SHP77 treated with DMSO at 0.1 percent for 48 hours (cell line): Measurements from ENCODE around the gene ZNF547.
"Not testable (repeated sequence)": the region's sequence is repeated elsewhere in the genome, so short reads cannot be mapped to it uniquely, and the experiment has no call there.

Experiments used
- DNase-seq: peaks from one replicate; lab custom pipeline; 2025; lab: John Stamatoyannopoulos, UW

Gene ZNF547

DNA sequence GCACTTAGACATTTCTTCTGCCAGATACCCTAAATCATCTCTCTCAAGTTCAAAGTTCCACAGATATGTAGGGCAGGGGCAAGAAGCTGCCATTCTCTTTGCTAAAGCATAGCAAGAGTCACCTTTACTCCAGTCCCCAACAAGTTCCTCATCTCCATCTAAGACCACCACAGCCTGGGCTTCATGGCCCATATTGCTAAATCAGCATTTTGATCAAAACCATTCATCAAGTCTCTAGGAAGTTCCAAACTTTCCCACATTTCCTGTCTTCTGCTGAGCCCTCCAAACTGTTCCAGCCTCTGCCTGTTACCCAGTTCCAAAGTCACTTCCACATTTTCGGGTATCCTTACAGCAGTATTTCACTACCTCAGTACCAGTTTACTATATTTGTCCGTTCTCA lies 11.3 kb downstream of the ZNF547 start:
- not testable (repeated sequence) for DNase-seq

DNA sequence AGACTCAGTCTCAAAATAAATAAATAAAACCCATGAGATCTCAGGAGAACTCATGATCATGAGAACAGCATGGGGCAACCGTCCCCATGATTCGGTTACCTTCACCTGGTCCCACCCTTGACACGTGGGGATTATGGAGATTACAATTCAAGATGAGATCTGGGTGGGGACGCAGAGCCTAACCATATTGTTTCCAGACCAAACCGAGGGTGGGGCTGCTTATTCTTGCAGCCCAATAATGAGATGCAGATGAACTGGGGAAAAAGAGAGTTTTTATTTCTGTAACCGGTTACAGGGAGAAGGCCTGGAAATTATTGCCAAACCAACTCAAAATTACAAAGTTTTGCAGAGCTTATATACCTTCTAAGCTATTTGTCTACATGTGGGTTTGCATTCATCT lies 12.8 kb downstream of the ZNF547 start:
- no peak for DNase-seq

DNA sequence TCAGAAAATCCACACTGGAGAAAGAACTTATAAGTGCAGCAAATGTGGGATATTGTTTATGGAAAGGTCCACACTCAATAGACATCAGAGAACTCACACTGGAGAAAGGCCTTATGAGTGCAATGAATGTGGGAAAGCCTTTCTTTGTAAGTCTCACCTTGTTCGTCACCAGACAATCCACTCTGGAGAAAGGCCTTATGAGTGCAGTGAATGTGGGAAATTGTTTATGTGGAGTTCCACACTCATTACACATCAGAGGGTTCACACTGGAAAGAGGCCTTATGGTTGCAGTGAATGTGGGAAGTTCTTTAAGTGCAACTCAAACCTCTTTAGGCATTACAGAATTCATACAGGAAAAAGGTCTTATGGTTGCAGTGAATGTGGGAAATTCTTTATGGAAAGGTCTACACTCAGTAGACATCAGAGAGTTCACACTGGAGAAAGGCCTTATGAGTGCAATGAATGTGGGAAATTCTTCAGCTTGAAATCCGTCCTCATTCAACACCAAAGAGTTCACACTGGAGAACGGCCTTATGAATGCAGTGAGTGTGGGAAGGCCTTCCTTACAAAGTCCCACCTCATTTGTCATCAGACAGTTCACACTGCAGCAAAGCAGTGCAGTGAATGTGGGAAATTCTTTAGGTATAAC lies 14.3 kb downstream of the ZNF547 start:
- DNase-seq, result no peak

DNA sequence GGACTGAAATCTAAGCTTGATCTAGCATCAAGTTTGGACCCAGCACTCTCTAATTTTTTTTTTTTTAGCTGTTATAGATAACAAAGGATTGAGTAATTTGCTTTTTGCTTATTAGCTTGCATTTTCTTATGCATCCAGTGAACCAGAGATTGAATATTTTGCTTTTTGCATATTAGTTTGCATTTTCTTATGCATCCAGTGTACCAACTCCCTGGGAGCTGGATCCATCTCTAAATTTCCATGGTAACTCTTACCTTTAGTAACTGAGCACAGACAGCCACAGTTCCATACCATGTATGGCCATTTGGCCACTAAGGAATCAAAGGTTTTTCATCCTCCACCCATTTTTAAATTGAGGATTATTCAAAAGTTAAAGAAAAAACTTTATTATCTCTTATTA lies 17.6 kb downstream of the ZNF547 start:
- no peak for DNase-seq

DNA sequence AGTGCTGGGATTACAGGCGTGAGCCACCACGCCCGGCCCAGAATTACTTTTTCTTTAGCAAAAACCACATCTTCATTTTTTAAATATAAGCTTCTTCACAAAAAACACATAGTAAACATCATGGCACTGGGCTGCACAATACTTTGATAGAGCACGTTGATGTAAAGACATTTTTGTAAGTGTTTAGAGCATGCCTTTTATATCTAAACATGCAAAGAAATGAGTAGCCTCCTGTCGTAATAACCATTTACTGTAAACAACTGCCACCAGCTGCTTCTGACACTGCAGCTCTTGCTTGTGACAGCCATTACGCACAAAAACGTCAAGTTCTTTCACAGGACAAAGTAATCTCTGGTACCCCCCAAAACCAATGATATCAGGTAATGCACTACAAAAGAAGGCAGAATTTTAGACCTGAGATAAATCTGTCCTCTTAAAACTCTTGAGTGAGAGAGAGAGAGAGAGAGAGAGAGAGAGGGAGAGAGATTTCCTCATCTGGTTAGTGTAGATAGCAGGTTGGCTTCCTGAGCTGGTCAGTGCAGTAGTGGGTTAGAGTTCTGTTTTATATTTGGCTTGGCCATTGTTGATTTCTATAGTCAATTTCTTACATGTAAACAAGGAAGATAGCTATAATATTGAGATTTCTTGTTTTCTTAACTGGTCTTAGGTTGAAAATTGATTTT lies 19.6 kb downstream of the ZNF547 start:
- no peak for DNase-seq

DNA sequence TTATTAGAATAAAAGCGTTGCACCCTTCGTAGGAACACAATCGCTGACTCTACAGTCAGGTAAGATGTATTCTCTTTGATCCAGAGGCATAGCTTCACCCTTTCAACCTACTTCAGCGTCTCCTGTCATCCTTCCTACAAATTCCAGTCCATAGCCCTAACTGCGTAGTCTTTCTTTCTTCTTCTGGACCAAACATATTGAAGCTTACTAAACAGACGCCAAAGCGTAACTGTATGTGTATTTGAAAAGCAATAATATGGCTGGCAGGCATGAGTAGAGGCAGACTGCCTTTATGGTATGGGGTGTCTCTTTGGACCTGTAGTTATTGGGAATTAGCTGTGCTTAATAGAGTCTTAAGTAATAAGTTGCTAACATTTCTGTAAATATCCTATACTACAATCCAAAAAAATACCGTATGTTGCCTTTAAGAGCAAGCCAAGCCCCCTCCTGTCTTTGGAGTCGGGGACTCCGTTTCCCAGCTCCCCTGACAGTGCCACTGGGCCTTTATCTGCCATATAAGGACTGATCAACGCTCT lies 25.9 kb downstream of the ZNF547 start:
- DNase-seq, result no peak

DNA sequence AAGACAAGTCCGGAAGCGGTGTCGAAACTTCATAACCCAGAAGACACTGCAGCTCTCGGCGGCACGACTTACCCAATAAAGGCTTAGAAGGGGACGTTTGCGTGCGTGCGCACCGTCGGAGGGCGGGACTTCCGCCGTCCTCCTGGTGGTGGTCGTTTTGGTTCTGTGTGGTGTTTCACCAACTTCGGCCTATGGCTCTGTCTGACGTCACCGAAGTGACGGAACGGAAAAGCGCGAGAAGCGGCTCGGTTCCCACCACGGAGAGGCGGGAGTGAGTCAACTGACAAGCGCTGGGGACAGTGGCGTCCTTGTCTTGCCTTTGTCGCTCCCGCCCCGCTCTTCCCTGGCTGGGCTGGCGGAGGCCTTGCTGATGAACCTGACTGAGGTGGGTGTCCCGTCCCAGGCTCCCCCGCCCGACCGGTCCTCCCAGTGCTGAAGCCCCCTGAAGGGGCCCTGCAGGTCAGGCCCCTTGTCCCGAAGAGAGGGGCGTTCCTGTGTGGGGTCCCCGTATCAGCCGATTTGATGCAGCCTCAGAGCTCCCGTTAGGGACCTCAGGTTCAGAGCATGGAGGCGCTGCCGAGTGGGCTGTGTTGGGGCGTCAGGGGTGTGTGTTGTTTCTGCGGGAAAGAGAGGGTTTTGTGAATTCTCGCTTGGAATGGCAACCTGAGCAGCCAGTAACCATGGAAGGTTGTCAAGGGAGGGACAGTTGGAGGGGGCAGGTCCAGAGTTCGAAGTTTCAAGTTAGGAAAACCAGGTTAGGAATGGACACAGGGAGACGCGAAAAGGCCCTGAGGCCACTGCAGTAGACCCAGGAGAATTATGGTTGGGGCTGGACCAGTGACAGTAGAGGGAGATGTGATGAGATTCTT lies 26.6 kb downstream of the ZNF547 start, which contains the start of gene ZNF548:
ZNF548 (plus strand) TSS at position 125 of the 869 bp plus-strand sequence; CDS start at position 371, 246 bp downstream.
- DNase-seq, result peak; percentile 96

DNA sequence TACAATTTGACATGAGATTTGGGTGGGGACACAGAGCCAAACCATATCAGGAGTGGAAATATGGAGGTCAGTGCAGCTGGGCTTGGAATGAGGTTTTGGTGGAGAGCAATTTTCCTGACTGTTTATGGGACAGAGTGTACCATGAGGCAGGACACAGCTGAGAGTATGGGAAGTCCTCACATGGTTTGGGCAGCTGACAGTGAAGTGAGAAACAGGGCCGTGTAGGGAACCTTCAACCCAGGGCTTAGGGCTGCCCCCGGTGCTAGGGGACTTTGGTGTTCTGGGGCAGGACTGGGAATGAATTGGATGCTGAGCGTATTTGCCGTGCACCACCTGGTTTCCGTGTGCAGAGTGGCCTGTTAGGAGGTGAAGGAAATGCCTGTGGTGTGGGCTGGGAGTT lies 32.4 kb downstream of the ZNF547 start:
- DNase-seq, result no peak

DNA sequence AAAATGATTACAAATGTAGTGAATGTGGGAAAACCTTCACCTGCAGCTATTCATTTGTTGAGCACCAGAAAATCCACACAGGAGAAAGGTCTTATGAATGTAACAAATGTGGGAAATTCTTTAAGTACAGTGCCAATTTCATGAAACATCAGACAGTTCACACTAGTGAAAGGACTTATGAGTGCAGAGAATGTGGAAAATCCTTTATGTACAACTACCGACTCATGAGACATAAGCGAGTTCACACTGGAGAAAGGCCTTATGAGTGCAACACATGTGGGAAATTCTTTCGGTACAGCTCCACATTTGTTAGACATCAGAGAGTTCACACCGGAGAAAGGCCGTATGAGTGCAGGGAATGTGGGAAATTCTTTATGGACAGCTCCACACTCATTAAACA lies 35.5 kb downstream of the ZNF547 start:
- no peak for DNase-seq

DNA sequence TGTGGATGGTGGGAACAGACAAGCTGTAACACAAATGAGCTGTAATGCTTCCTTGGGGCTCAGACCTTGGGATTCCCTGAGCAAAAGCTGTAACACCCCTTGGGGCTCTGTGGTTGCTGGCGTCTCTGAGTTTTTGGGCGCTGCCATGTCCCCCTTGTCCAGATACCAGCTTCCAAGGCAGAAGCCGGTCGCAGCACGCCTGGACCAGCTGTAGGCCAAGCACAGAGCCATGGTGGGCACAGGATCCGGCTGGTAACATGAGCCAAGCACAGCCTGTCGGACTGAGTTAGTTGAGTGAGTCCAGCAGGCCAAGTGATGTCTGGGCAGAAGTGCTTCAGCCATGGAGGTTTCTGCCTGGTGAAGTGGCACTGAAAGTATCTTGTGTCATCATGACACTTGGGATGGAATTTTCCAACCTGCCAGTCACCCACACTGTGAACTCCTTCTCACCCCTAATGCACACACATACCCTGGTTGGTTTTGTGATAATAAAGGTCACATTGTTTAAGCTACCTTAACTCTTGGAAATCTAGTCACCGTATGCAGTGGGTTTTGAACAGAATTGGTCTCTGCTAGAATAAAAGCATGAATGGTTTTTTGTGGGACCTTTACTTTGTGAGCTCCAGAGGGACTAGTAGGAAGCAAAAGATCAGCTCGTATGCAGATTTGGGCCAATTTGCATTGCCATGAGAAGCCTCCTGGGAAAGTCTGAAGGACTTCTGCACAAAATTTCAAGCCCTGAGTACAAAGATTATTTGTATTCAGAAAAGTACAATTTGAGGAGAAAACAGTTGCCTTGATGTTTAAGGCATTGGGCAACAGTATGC lies 40.6 kb downstream of the ZNF547 start:
- no peak for DNase-seq

DNA sequence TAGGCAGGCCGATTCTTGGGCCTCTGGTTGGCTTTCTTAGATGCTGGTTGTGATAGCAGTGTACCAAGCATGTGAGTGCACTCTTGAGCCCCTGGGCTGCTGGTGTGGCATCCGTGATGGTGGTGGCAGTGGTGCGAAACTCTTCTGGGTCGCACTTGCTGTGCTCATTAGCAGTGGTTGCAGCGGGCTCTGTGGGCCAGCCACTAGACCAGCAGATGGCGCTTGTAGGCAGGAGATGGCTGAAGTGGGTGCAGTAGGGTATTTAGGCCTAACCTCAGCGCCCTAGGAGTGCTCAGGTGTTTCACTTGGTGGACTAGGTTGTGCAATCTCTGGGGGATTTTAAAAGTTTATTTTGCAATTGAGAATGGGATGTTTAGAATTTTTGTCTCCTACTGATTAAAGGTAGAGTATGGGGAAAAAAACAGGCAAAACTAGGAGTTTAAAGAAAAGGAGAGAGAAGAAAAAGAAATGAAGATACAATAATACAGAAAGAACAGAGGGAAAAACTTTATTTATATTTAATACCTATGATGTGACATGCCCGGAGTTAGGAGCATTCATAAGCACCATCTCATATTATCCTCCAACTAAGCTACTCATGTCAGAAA lies 43.3 kb downstream of the ZNF547 start:
- no peak for DNase-seq

DNA sequence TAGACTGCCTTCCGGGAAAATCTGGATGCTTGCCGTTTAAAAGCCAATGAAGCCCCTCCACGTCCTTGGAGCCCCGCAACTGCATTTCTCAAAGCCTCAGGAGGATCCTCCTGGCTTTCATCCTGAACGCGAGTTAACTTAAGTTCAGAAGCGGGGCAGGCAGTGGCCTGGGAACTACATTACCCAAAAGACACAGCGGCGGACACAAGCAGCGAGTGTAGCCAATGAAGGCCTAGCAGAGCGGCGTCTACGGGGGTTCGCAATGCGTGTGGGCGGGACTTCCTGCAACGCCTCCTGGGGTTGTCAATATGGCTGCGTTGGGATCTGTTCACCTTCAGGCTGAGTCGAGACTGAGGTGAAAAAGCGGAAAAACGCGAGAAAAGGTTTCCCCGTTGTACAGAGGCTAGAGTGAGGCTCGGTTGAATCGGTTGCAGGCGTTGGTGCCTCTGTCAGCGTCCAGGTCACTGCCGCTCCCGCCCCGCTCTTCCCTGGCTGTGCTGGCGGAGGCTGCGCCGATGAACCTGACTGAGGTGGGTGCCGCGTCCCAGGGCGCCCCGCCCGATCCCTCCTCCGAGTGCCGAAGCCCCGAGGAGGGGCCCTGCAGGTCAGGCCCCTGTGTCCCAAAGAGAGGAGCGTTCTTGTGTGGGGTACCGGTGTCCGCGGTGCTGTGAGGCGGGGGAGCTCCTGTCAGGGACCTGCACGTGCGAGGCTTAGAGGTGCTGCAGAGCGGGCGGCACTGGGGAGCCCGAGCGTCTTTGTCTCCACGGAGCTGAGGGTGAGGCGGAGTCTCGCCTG lies 47.7 kb downstream of the ZNF547 start, which contains the start of gene ZNF17:
ZNF17 (plus strand) TSS at position 285 of the 795 bp plus-strand sequence. CDS start 2,455 bp downstream, outside the sequence.
- peak; percentile 81 for DNase-seq

DNA sequence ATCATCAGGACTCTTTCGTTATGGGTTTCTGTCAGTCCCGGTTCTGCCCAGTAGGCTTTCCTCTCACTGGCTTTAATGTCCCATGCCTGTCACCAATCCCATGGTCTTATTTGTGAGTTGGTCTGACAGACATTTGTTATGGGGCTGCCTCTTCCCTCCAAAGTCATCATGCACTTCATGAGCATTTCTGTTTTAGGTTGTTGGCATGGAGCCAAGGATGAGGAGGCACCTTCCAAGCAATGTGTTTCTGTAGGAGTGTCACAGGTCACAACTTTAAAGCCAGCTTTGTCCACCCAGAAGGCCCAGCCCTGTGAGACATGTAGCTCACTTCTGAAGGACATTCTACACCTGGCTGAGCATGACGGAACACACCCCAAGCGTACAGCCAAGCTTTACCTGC lies 56.1 kb downstream of the ZNF547 start:
- DNase-seq, result no peak

DNA sequence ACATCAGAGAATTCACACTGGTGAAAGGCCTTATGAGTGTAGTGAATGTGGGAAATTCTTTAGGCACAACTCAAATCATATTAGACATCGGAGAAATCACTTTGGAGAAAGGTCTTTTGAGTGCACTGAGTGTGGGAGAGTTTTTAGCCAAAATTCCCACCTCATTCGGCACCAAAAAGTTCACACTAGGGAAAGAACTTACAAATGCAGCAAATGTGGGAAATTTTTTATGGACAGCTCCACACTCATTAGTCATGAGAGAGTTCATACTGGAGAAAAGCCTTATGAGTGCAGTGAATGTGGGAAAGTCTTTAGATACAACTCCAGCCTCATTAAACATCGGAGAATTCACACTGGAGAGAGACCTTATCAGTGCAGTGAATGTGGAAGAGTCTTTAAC lies 57.7 kb downstream of the ZNF547 start:
- DNase-seq, result no peak
